ENCODE measurements around the gene CATSPERB. TPM values are rescaled to one million over a fixed set of nuclear protein-coding genes. Genes with fewer than 3 reads are reported as not detected.

CATSPERB gene
- total and polyA plus RNA-seq, 10 of the 15 experiments (the other 5 are each of a cell fraction or from before 2014, with no cell fraction given): not detected

GRCh38 chr14:91754185-91754584 lies 22.3 kb upstream of the CATSPERB start:
- H3K79me2 ChIP-seq (ENCODE audit: control insufficient read depth, insufficient read depth, low read length): no peaks in the 10 kb centered on the region
- FAIRE-seq (no peak), ATAC-seq (no peak), DNase-seq (ENCODE audit: low read depth, low spot score) (no peak)
- no peaks in the 10 kb centered on the region for H4K20me1 ChIP-seq (ENCODE audit: control insufficient read depth, insufficient read depth)
- ChIA-PET CTCF (no interaction called here), SMC1A (ENCODE audit: uncharacterized antibody, unreplicated experiment) (interaction anchor here (1.1 kb wide), 1 partner anchor 222 kb away, joined by 3 read pairs; no protein-coding TSS in a partner anchor), RAD21 (ENCODE audit: unreplicated experiment) (interaction anchor here (0.6 to 0.8 kb wide), 2 partner anchors 27 to 377 kb away, joined by 3 read pairs; no protein-coding TSS in a partner anchor), POLR2A (no interaction called here)
- no peak overlapping the region for H3K27ac ChIP-seq (ENCODE audit: control insufficient read depth, insufficient read depth)
- no peaks in the 10 kb centered on the region; the same call in 2 of the 3 replicates for H3K9me3 ChIP-seq (replicated peaks; ENCODE audit: control insufficient read depth, insufficient read depth, low read length)
- no peak overlapping the region for H2AFZ ChIP-seq (ENCODE audit: control insufficient read depth, low read depth, low read length)
- intact Hi-C loops (cut with micrococcal nuclease; ENCODE audit: unreplicated experiment) (no loop called here), in situ Hi-C loops (cut with MboI) (no loop called here)
- no peak overlapping the region for H3K9ac ChIP-seq (ENCODE audit: control insufficient read depth, insufficient read depth, low read length)
- no peak overlapping the region for H3K4me2 ChIP-seq (ENCODE audit: control insufficient read depth, insufficient read depth)
- no peak overlapping the region for H3K4me3 ChIP-seq
- no peaks in the 10 kb centered on the region for H3K4me1 ChIP-seq (ENCODE audit: control insufficient read depth, insufficient read depth, low read length)
- TF ChIP-seq BHLHE40 (IDR thresholded peaks at IDR 0.05; ENCODE audit: borderline replicate concordance in 1 of 2, low read depth in 2 of 2, low read length in 1 of 2): no peak
- no peaks in the 10 kb centered on the region for H3K36me3 ChIP-seq (ENCODE audit: control insufficient read depth in 2 of 2, insufficient read depth in 2 of 2, low read length in 1 of 2)
- no TSS peak for BruUV-seq (replicated peaks)
- WGBS (ENCODE audit: insufficient coverage, insufficient replicate concordance, low lambda C conversion rate, missing lambda C conversion rate): 100% methylated on average over 1 of the region's 1 CpG
- H3K27me3 ChIP-seq (replicated peaks in 1 of 2; ENCODE audit: control insufficient read depth in 2 of 2, insufficient read depth in 2 of 2, low read length in 1 of 2): no peaks in the 10 kb centered on the region

GRCh38 chr14:91753501-91754128 lies 21.7 kb upstream of the CATSPERB start:
- BruUV-seq (replicated peaks): no TSS peak
- 39% methylated on average over 4 of the region's 4 CpGs for WGBS (ENCODE audit: insufficient coverage, insufficient replicate concordance, low lambda C conversion rate, missing lambda C conversion rate)
- H3K4me3 ChIP-seq: no peak overlapping the region
- ChIA-PET SMC1A (ENCODE audit: uncharacterized antibody, unreplicated experiment) (interaction anchor here (1.1 kb wide), 1 partner anchor 223 kb away, joined by 3 read pairs; no protein-coding TSS in a partner anchor), CTCF (no interaction called here), POLR2A (no interaction called here), RAD21 (ENCODE audit: unreplicated experiment) (interaction anchor here (0.6 to 0.8 kb wide), 2 partner anchors 27 to 377 kb away, joined by 3 read pairs; no protein-coding TSS in a partner anchor)
- no peaks in the 10 kb centered on the region for H3K4me1 ChIP-seq (ENCODE audit: control insufficient read depth, insufficient read depth, low read length)
- no peak overlapping the region for H2AFZ ChIP-seq (ENCODE audit: control insufficient read depth, low read depth, low read length)
- FAIRE-seq: no peak
- no peak overlapping the region for H3K9ac ChIP-seq (ENCODE audit: control insufficient read depth, insufficient read depth, low read length)
- TF ChIP-seq RAD21 (IDR thresholded peaks at IDR 0.05; ENCODE audit: insufficient read depth, low read depth, low read length): no peak
- TF ChIP-seq IRF3 (IDR thresholded peaks at IDR 0.05): no peak
- no peak for TF ChIP-seq POLR2AphosphoS2 (IDR thresholded peaks at IDR 0.05; ENCODE audit: low read depth, low read length)
- no peak for TF ChIP-seq SRF (IDR thresholded peaks at IDR 0.05; ENCODE audit: low read depth in 2 of 2, low read length in 2 of 2)
- TF ChIP-seq TCF3 (IDR thresholded peaks at IDR 0.05; ENCODE audit: borderline replicate concordance, insufficient read depth, low read depth, low read length): no peak
- no peak for TF ChIP-seq CREB1 (IDR thresholded peaks at IDR 0.05; ENCODE audit: low read depth)
- TF ChIP-seq, protein P1, sequence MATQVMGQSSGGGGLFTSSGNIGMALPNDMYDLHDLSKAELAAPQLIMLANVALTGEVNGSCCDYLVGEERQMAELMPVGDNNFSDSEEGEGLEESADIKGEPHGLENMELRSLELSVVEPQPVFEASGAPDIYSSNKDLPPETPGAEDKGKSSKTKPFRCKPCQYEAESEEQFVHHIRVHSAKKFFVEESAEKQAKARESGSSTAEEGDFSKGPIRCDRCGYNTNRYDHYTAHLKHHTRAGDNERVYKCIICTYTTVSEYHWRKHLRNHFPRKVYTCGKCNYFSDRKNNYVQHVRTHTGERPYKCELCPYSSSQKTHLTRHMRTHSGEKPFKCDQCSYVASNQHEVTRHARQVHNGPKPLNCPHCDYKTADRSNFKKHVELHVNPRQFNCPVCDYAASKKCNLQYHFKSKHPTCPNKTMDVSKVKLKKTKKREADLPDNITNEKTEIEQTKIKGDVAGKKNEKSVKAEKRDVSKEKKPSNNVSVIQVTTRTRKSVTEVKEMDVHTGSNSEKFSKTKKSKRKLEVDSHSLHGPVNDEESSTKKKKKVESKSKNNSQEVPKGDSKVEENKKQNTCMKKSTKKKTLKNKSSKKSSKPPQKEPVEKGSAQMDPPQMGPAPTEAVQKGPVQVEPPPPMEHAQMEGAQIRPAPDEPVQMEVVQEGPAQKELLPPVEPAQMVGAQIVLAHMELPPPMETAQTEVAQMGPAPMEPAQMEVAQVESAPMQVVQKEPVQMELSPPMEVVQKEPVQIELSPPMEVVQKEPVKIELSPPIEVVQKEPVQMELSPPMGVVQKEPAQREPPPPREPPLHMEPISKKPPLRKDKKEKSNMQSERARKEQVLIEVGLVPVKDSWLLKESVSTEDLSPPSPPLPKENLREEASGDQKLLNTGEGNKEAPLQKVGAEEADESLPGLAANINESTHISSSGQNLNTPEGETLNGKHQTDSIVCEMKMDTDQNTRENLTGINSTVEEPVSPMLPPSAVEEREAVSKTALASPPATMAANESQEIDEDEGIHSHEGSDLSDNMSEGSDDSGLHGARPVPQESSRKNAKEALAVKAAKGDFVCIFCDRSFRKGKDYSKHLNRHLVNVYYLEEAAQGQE (IDR thresholded peaks at IDR 0.05; ENCODE audit: low read depth, low read length): no peak
- TF ChIP-seq BRCA1 (IDR thresholded peaks at IDR 0.05; ENCODE audit: low read depth, low read length): no peak
- no peak for TF ChIP-seq CBFB (IDR thresholded peaks at IDR 0.05; ENCODE audit: low read depth)
- TF ChIP-seq TAF1 (IDR thresholded peaks at IDR 0.05; ENCODE audit: borderline replicate concordance, low read depth, low read length): no peak
- no peak for TF ChIP-seq MXI1 (IDR thresholded peaks at IDR 0.05; ENCODE audit: low read depth, low read length)
- no peak for TF ChIP-seq YBX1 (IDR thresholded peaks at IDR 0.05)
- DNase-seq (ENCODE audit: low read depth, low spot score): no peak
- H3K9me3 ChIP-seq (replicated peaks; ENCODE audit: control insufficient read depth, insufficient read depth, low read length): no peaks in the 10 kb centered on the region
- intact Hi-C loops (cut with micrococcal nuclease; ENCODE audit: unreplicated experiment): no loop called here
- H3K27ac ChIP-seq (ENCODE audit: control insufficient read depth, insufficient read depth): no peak overlapping the region
- no peaks in the 10 kb centered on the region for H3K79me2 ChIP-seq (ENCODE audit: control insufficient read depth, insufficient read depth, low read length)
- in situ Hi-C loops (cut with MboI): no loop called here
- H4K20me1 ChIP-seq (ENCODE audit: control insufficient read depth, insufficient read depth): no peaks in the 10 kb centered on the region
- no peaks in the 10 kb centered on the region for H3K36me3 ChIP-seq (ENCODE audit: control insufficient read depth in 2 of 2, insufficient read depth in 2 of 2, low read length in 1 of 2)
- no peak for ATAC-seq
- H3K27me3 ChIP-seq (replicated peaks in 1 of 2; ENCODE audit: control insufficient read depth in 2 of 2, insufficient read depth in 2 of 2, low read length in 1 of 2): no peaks in the 10 kb centered on the region
- H3K4me2 ChIP-seq (ENCODE audit: control insufficient read depth, insufficient read depth): no peak overlapping the region

Data from GM12878 (cell line).